ENCODE data around the gene FBXL17. TPM values are rescaled to one million over a fixed set of nuclear protein-coding genes. Genes with fewer than 3 reads are reported as not detected.

FBXL17 gene
- total and polyA plus RNA-seq, 4 donors = 30.0 to 58.0 (median 40.3) TPM

DNA sequence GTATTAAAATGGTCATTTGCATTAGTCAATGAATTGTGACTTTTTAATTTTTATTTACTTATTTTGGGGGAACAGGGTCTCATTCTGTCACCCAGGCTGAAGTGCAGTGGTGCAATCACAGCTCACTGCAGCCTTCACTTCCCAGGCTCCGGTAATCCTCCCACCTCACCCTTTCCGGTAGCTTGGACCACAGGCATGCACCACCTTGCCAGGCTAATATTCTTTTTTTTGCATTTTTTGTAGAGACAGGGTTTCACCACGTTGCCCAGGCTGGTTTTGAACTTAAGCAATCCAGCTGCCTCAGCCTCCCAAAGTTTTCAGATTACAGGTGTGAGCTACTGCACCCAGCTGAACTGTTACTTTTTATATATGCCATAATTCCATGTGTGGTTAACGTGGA lies 143.4 kb downstream of the FBXL17 start:
- Histone ChIP-seq H3K36me3 (ENCODE audit: control insufficient read depth, insufficient read depth, low read length) (no peaks in the 10 kb centered on the region), H3K27ac (ENCODE audit: low read depth, low read length) (no peak overlapping the region), H3K4me1 (ENCODE audit: control insufficient read depth, insufficient read depth, low read length) (no peaks in the 10 kb centered on the region), H3K27me3 (ENCODE audit: control insufficient read depth, insufficient read depth, low read length) (no peaks in the 10 kb centered on the region), H3K9me3 (ENCODE audit: control insufficient read depth, insufficient read depth, low read length) (no peaks in the 10 kb centered on the region), H3K4me3 (ENCODE audit: low read depth, low read length) (no peak overlapping the region)
- no peak for DNase-seq (ENCODE audit: low read depth in 4 of 6, low spot score in 6 of 6)
- WGBS (ENCODE audit: insufficient coverage) = 100% methylated on average over 1 of the region's 4 CpGs

DNA sequence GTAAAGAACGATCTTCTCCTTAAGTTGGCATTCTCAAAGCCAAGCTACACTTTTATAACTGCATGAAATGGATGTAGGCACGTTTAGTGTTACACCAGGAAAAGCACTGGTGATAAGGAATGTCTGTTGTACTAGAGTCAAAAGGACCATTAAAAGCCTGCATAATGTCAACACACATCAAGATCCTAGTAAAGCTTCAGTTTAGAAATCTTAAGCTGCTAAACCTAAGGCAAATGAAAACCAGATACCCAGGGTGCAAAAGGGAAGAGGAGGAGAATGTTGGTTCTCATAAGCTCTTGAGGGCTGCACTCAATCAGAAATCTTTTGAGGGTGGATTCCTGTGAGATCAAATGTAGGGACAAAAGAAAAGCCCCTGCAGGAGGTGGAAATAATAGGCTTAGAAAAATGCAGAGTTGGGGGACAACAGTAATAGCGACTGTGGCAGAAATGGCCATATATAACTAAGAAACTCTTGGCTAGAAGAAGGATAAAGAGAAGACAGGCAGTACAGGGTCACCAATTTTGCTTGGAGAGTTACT lies 148.2 kb downstream of the FBXL17 start:
- Histone ChIP-seq H3K27me3 (ENCODE audit: control insufficient read depth, insufficient read depth, low read length) (no peaks in the 10 kb centered on the region), H3K27ac (ENCODE audit: low read depth, low read length) (no peak overlapping the region), H3K4me3 (ENCODE audit: low read depth, low read length) (no peak overlapping the region), H3K36me3 (ENCODE audit: control insufficient read depth, insufficient read depth, low read length) (no peaks in the 10 kb centered on the region), H3K9me3 (ENCODE audit: control insufficient read depth, insufficient read depth, low read length) (no peaks in the 10 kb centered on the region), H3K4me1 (ENCODE audit: control insufficient read depth, insufficient read depth, low read length) (no peaks in the 10 kb centered on the region)
- DNase-seq (ENCODE audit: low read depth in 4 of 6, low spot score in 6 of 6) = no peak
- 29% methylated on average over 1 of the region's 3 CpGs for WGBS (ENCODE audit: insufficient coverage)

DNA sequence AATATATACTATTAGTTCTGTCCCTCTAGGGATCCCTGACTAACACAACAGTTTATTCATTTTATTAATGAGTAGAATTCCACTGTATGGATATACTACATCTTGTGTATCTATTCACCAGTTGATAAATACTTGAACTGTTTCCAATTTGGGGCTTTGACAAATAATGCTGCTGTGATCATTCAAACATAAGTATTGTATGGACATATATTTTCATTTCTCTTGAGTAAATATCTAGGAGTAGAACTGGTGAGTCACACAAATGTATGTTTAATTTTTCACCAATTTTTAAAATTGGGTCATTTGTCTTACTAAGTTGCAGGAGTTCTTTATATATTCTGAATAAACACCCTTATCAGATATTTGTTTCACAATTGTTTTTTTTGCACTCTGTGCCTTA lies 149.1 kb downstream of the FBXL17 start:
- Histone ChIP-seq H3K27me3 (ENCODE audit: control insufficient read depth, insufficient read depth, low read length) (no peaks in the 10 kb centered on the region), H3K4me3 (ENCODE audit: low read depth, low read length) (no peak overlapping the region), H3K27ac (ENCODE audit: low read depth, low read length) (no peak overlapping the region), H3K9me3 (ENCODE audit: control insufficient read depth, insufficient read depth, low read length) (no peaks in the 10 kb centered on the region), H3K36me3 (ENCODE audit: control insufficient read depth, insufficient read depth, low read length) (no peaks in the 10 kb centered on the region), H3K4me1 (ENCODE audit: control insufficient read depth, insufficient read depth, low read length) (no peaks in the 10 kb centered on the region)
- DNase-seq (ENCODE audit: low read depth in 4 of 6, low spot score in 6 of 6) = no peak

DNA sequence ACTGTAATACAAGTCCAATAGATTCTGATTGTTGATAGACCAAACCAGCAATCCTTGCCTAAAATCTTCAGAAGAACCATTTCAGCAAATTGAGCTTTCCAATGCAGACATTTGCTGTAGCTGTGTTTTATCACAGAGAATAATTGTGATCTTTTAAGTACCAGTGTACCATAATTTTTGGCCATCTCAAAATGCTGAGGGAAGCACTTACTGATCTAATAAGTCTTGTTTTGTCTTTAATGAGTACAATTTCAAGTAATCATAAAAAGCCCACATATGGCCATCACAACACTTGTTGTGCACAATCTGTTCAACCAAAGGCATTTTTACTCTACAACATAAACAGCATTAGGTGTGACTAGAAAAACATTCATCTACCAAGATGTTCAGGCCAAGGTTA lies 159.9 kb downstream of the FBXL17 start:
- no peaks in the 10 kb centered on the region for H3K9me3 ChIP-seq (ENCODE audit: control insufficient read depth, insufficient read depth, low read length)
- H3K36me3 ChIP-seq (ENCODE audit: control insufficient read depth, insufficient read depth, low read length) = no peaks in the 10 kb centered on the region
- H3K27ac ChIP-seq (ENCODE audit: low read depth, low read length) = no peak overlapping the region
- no peaks in the 10 kb centered on the region for H3K27me3 ChIP-seq (ENCODE audit: control insufficient read depth, insufficient read depth, low read length)
- H3K4me1 ChIP-seq (ENCODE audit: control insufficient read depth, insufficient read depth, low read length) = no peaks in the 10 kb centered on the region
- no peak for DNase-seq (ENCODE audit: low read depth in 4 of 6, low spot score in 6 of 6)
- no peak overlapping the region for H3K4me3 ChIP-seq (ENCODE audit: low read depth, low read length)

DNA sequence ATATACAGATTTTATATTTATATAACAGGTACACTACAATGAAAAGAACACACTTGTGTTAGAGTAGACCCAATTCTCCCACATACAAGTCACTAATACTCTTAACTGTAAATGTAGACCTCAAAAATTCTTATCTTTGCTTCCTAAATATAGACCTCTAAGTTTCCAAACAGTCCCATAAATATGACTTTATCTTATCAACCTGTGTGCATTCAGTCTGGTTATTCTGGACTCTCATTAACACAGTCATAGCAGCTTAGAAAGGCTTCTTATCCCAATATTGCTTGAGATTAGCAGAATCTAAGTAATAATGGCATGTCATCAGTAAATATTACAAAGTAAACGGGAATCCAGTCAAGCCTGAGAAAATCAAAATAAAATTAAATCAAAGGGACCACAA lies 161.1 kb downstream of the FBXL17 start:
- Histone ChIP-seq H3K4me3 (ENCODE audit: low read depth, low read length) (no peak overlapping the region), H3K27ac (ENCODE audit: low read depth, low read length) (no peak overlapping the region), H3K4me1 (ENCODE audit: control insufficient read depth, insufficient read depth, low read length) (no peaks in the 10 kb centered on the region), H3K36me3 (ENCODE audit: control insufficient read depth, insufficient read depth, low read length) (no peaks in the 10 kb centered on the region), H3K9me3 (ENCODE audit: control insufficient read depth, insufficient read depth, low read length) (peaks cover 3% of the 10 kb centered on the region), H3K27me3 (ENCODE audit: control insufficient read depth, insufficient read depth, low read length) (no peaks in the 10 kb centered on the region)
- DNase-seq (ENCODE audit: low read depth in 4 of 6, low spot score in 6 of 6) = no peak
- 100% methylated on average over 1 of the region's 1 CpG for WGBS (ENCODE audit: insufficient coverage)

DNA sequence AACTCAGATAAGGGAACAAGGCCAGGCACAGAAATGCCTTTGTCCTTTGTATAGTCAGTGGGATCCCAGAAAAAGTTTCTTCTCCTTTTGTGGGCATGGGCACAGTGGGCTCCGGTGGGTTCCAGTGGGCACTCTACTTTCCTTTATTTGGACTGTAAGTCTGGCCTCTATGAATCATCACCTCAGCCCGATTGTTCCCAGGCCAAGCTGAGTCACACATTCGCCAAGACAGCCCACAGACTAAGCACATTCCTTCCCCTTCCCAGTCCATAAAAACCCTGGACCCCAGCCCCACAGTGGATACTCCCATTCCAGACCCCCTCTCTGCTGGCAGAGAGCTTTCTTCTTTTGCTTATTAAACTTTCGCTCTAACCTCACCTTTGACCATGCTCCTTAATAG lies 165.0 kb downstream of the FBXL17 start:
- Histone ChIP-seq H3K27ac (ENCODE audit: low read depth, low read length) (no peak overlapping the region), H3K36me3 (ENCODE audit: control insufficient read depth, insufficient read depth, low read length) (peaks cover 2% of the 10 kb centered on the region), H3K27me3 (ENCODE audit: control insufficient read depth, insufficient read depth, low read length) (no peaks in the 10 kb centered on the region), H3K9me3 (ENCODE audit: control insufficient read depth, insufficient read depth, low read length) (peaks cover 6% of the 10 kb centered on the region), H3K4me3 (ENCODE audit: low read depth, low read length) (no peak overlapping the region), H3K4me1 (ENCODE audit: control insufficient read depth, insufficient read depth, low read length) (no peaks in the 10 kb centered on the region)
- DNase-seq (ENCODE audit: low read depth in 4 of 6, low spot score in 6 of 6) = no peak
- WGBS (ENCODE audit: insufficient coverage) = 97% methylated on average over 3 of the region's 4 CpGs

DNA sequence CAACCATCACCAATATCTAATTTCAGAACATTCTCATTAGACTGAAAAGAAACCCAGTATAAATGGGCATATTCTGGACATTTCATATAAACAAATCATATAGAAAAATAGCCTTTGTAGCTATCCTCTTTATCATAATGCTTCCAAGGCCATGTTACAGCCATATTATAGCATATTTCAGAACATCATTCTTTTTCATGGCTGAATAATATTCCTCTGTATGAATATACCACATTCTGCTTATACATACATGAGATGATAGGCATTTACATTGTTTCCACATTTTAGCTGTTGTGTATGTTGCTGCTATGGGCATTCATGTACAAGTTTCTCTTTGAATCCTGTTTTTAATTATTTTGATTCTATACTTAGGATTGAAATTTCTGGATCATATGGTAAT lies 167.0 kb downstream of the FBXL17 start:
- no peak for DNase-seq (ENCODE audit: low read depth in 4 of 6, low spot score in 6 of 6)
- H3K4me1 ChIP-seq (ENCODE audit: control insufficient read depth, insufficient read depth, low read length) = no peaks in the 10 kb centered on the region
- no peak overlapping the region for H3K4me3 ChIP-seq (ENCODE audit: low read depth, low read length)
- no peaks in the 10 kb centered on the region for H3K27me3 ChIP-seq (ENCODE audit: control insufficient read depth, insufficient read depth, low read length)
- H3K36me3 ChIP-seq (ENCODE audit: control insufficient read depth, insufficient read depth, low read length) = peaks cover 2% of the 10 kb centered on the region
- no peak overlapping the region for H3K27ac ChIP-seq (ENCODE audit: low read depth, low read length)
- peaks cover 9% of the 10 kb centered on the region for H3K9me3 ChIP-seq (ENCODE audit: control insufficient read depth, insufficient read depth, low read length)

DNA sequence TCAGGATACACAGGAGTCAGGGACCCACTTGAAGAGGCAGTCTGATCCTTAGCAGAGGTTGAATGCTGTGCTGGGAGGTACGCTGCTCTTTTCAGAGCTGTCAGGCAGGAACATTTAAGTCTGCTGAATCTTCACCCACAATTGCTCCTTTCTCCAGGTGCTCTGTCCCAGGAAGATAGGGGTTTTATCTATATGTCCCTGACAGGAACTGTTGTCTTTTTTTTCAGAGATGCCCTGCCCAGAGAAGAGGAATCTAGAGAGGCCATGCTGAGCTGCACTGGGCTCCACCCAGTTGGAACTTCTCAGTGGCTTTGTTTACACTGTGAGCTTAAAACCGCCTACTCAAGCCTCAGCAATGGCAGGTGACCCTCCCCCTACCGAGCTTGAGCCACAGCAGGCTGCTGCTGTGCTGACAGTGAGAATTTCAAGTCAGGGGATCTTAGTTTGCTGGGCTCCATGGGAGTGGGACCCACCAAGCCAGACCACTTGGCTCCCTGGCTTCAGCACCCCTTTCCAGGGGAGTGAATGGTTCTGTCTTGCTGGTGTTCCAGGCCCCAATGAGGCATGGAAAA lies 169.0 kb downstream of the FBXL17 start:
- Histone ChIP-seq H3K4me1 (ENCODE audit: control insufficient read depth, insufficient read depth, low read length) (no peaks in the 10 kb centered on the region), H3K36me3 (ENCODE audit: control insufficient read depth, insufficient read depth, low read length) (peaks cover 2% of the 10 kb centered on the region), H3K4me3 (ENCODE audit: low read depth, low read length) (no peak overlapping the region), H3K27me3 (ENCODE audit: control insufficient read depth, insufficient read depth, low read length) (no peaks in the 10 kb centered on the region), H3K9me3 (ENCODE audit: control insufficient read depth, insufficient read depth, low read length) (peaks cover 9% of the 10 kb centered on the region), H3K27ac (ENCODE audit: low read depth, low read length) (no peak overlapping the region)
- DNase-seq (ENCODE audit: low read depth in 4 of 6, low spot score in 6 of 6) = no peak
- 84% methylated on average over 2 of the region's 3 CpGs for WGBS (ENCODE audit: insufficient coverage)

DNA sequence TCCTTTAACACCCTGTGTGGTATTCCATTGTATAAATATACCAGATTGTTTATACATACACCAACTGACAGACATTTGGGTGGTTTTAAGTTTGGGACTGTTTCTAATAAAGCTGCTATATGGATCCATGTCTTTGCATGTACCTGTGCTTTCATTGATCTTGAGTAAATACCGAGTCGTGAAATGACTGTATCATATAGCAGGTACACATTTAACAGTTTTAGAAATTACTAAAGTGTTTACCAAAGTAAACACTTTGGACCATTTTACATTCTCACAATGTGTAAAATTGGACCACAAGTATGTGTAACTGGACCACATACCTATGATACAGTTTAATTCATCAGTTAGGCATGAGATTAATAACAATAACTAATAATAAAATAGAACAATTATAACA lies 175.2 kb downstream of the FBXL17 start:
- no peak for DNase-seq (ENCODE audit: low read depth in 4 of 6, low spot score in 6 of 6)
- no peak overlapping the region for H3K4me3 ChIP-seq (ENCODE audit: low read depth, low read length)
- H3K27me3 ChIP-seq (ENCODE audit: control insufficient read depth, insufficient read depth, low read length) = no peaks in the 10 kb centered on the region
- no peaks in the 10 kb centered on the region for H3K36me3 ChIP-seq (ENCODE audit: control insufficient read depth, insufficient read depth, low read length)
- peaks cover 3% of the 10 kb centered on the region for H3K9me3 ChIP-seq (ENCODE audit: control insufficient read depth, insufficient read depth, low read length)
- H3K4me1 ChIP-seq (ENCODE audit: control insufficient read depth, insufficient read depth, low read length) = no peaks in the 10 kb centered on the region
- no peak overlapping the region for H3K27ac ChIP-seq (ENCODE audit: low read depth, low read length)
- WGBS (ENCODE audit: insufficient coverage) = no CpG with 5 or more reads among the region's 2 CpGs

DNA sequence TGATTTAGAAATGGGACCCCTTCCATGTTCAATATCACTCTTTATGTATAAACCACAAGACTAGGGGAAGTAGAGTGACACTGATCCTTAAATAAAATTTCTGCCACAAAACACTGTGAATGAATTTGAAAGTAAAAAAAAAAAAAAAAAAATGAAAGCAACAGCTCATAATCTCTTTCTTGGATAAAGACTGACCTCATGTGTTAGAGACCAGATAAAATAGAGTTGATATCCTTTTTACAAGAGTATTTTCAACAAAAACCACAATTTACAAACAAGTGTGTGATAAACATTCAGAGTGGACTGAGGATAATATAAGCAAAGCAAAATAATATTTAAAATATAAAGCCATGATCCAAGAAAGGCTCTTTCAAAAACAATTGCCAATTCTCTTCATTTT lies 180.2 kb downstream of the FBXL17 start:
- Histone ChIP-seq H3K27ac (ENCODE audit: low read depth, low read length) (no peak overlapping the region), H3K27me3 (ENCODE audit: control insufficient read depth, insufficient read depth, low read length) (no peaks in the 10 kb centered on the region), H3K36me3 (ENCODE audit: control insufficient read depth, insufficient read depth, low read length) (no peaks in the 10 kb centered on the region), H3K4me1 (ENCODE audit: control insufficient read depth, insufficient read depth, low read length) (no peaks in the 10 kb centered on the region), H3K9me3 (ENCODE audit: control insufficient read depth, insufficient read depth, low read length) (no peaks in the 10 kb centered on the region), H3K4me3 (ENCODE audit: low read depth, low read length) (no peak overlapping the region)
- peak in 1 of 6 donors; percentile 28 for DNase-seq (ENCODE audit: low read depth in 4 of 6, low spot score in 6 of 6)
